CD4-positive, alpha-beta T cell treated with Interferon alpha-2 for 1 hour (primary cell): ENCODE results near the gene PLCZ1.
"Not testable (repeated sequence)": the region's sequence is repeated elsewhere in the genome, so short reads cannot be mapped to it uniquely, and the experiment has no call there.

Experiments
- DNase-seq, 2 donors: peaks; one replicate each; pipeline ENCODE4 v3.0.0-alpha.2; 2020 to 2022

PLCZ1 gene

DNA sequence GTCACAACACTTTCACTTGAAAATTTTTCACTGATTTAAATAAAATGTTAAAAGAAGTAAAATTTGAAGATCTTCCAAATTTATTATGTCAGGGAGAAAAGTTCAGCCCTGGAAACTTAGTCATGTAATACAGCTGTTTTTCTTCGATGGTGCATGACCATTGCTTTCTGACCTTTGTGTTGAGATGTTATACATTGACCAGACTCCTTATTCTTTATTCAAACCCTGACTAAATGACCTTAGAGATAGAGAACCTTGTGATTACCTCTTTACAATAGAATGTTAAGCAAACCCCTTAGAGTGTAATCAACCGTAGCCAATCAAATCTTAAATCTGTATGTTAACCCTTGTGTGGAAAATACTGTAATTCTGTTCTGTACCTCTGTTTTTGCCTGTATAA lies 34.5 kb downstream of the PLCZ1 start:
- DNase-seq = no peak

DNA sequence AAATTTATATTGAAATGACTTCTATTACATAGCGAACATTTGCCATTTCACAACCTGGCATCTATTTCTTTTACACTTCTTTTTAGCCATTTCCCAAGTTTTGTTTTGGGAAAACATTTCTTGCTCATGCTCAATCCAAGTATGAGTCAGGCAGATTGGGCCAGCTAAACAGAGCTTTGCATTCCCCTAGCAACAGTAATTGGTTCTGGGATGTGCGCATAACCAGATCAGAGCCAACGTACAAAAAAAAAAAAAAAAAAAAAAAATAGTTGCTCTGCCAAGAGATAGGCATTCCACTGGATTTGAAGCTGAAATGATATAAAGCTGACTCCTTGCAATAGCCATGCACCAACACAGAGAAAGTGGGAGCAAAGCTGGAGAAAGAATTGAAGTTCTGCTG lies 37.5 kb downstream of the PLCZ1 start:
- no peak for DNase-seq

DNA sequence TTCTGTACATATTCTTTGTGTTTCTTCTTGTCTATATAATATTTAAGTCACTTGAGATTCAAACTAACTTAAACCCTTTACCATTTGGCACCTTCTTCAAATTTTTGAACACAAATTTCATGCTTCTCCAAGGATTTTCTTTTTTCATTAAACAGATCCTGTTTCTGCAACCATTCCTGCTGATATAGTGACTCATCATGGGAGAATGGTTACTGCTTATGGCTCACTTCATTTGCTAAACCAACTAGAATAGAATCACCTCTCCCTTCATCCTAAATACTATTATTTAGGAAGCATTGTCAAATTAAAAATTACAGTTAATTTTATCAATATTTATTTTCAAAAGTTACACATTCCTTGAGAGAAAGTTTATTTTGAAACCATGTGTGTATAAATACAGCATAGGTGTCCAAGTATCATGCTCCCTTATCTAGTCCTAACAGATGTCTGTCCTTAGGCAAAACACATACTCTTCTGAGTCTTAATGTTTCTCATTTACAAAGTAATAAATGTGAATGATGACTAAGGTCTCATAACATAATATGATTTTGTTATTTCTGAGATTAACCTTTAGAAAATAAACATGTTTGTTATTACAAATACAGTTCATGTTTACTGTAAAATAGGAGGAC lies 40.7 kb downstream of the PLCZ1 start:
- no peak for DNase-seq

DNA sequence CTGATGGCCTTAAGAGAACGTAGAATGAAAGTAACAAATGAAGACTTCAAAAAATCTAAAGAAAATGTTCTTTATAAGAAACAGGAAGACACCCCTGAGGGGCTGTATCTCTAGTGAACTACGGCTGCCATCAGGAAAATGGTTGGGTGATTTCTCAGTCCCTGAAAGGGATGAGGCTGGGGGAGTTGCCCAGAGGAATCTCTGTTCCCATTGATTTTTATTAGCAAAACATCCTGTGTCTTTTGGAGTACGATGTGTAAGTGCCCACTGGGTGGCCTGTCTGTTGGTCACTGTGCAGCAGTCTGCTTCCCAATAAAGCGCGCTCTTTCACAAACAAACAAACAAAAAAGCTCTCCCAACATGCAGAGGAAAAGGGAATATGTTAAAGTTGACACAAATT lies 43.8 kb downstream of the PLCZ1 start:
- not testable (repeated sequence) for DNase-seq

DNA sequence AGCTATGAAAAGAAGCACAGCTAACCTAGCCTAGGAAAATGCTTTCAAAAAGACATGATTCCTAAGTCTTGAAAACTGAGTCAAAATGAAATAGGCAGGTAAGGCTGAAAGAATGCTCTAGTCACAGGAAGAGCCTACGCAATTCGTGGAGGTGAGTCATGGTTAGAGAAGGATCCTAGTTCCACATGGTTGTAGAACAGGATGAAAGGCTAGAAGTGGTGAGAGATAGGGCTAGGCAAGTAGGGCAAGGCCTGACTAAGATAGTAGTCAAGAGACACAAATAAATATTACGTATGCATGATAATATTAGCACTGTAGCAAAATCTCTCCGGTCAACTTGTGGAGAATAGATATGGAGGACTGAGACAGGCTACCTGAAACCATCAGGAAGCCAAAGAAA lies 47.2 kb downstream of the PLCZ1 start:
- DNase-seq = no peak

DNA sequence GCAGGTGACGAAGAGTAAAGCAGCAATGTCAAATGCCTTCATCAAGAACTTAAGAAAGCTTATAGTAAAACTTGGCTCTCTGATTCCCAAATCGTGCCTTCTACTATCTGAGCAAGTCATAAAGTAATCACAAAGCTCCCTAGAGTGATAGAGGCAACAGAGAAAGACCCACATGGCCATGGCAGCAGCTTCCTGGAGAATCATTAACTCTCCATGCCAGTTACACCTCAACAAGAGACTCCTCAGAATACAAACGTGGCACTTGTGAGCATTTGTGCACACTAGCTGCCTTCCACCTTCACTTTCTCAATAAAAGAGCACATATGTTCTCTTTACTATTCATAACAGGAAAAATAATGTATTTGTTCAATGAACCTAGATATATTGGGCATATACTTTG lies 48.0 kb downstream of the PLCZ1 start:
- DNase-seq = no peak

DNA sequence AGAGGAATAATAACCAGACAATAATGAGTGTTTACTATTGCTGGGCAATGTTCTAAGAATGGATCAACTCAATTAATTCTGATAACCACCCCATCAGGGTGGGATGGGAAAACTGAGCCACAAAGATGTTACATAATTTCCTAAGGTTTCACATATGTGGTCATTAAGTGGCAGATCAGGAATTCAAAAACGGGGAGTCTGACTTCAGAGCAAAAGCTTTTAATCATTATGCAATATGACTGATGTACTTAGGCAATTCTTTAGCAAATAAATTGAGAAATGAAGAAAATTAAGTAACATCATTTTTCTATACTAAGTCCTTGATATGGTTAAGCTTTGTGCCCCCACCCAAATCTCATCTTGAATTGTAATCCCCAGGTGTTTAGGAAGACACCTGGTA lies 53.4 kb downstream of the PLCZ1 start:
- no peak for DNase-seq

DNA sequence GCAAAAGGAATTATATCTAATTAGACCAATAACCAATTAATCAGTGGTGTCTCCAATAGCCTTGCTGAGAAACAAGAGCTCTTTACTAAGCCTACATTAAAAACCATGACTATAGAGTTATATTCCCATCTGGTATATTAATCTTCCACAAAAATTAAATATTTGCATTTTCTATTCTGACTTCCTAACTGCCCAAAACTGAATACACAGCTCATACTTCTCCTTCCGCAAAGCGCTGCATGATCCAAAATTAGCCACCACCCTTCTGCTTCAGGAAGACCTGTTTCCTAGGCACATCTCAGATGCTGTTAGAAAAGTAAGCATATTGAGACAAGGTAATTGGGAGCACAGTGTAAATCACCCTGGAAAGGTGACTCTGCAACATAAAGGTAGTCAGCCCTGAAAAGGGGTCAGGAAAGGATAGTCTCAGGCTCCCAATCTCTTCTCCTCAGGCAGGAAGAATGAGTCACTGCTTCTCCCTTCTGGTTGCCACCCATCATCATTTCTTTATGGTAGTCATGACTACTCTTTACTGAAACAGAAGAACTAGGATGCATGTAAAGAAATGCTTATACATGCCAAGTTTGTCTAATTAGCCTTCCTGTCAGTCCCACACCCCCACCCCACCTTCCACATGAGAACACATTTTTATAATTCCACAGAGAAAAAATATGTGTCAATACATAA lies 54.3 kb downstream of the PLCZ1 start:
- no peak for DNase-seq

DNA sequence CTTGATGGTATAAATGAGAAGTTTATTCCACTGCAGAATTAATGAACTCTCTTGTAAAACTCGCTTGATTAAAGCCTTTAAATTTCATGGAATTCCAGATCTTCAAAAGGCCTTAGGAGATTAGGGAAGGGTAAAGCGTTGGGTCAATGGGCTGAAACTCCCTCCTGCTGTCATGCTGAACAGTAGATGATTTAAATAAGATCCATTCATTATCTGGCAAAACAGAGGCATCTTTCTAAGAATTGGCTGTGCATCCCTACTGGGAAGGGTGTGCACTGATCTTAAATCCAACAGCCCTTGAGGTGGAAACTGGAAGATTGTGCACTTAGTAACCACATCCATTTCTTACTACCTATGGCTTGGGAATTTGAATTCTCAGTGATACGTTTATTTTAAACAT lies 56.0 kb downstream of the PLCZ1 start:
- no peak for DNase-seq

DNA sequence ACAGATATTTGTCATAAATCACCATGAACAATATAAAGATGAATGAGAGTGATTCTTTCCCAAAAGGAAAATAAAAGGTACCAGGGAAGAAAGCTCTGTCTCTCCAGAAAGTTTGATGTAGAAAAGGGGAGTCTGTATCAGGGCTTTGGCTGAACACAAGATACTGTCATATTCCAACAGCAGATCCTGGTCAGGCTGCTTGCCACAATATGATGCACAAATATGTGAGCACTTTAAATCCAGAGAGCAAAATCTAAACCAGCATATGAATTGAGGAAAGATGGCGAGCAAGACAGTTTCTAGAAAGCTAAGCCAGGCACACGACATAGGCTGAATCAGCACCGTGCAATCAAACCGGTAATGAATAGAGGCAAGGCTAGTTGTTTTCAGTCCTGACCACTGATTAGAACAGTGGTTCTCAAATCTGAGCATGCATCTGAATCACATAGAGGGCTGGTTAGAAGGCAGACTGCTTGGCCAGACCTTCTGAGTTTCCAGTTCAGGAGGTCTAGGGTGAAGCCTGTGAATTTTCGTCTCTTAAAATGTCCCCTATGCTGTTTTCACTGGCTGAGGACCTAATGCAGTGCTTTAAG lies 60.7 kb downstream of the PLCZ1 start:
- DNase-seq = no peak

DNA sequence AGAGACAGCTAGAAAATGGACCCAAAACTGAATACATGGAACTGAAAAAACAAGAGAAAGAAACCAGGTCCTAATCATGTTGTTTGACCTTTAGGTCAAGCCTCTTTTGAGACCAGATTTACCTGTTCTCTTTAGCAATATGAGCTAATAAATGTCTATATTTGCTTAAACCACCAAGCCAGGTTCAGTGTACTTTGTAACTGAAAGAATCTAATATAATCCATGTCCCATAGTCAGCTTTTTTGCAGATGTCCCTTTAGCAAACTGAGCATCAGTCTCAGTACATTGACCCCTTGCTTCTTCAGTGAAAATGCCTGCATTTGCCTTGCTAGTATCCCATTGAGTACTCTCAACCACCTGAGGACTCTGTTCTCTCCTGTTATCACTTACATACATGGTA lies 61.7 kb downstream of the PLCZ1 start:
- no peak for DNase-seq

DNA sequence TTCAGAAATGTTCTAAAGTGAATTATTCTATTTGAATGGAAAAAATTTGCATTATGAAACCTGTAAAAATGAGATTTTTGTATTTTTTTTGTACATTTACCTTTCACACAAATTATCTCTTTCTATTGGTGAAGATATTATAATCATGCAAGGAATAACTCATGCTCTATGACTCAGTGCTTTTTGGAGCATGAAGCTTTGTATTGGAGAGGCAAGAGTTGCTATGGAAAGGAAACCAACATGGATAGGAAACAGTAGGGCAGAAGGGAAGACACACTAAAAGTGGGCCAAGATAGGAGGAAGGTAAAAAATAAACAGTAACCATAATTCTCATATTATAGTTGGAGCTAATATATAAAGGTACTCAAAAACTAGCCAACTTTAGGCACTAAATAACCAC lies 79.0 kb downstream of the PLCZ1 start:
- no peak for DNase-seq

DNA sequence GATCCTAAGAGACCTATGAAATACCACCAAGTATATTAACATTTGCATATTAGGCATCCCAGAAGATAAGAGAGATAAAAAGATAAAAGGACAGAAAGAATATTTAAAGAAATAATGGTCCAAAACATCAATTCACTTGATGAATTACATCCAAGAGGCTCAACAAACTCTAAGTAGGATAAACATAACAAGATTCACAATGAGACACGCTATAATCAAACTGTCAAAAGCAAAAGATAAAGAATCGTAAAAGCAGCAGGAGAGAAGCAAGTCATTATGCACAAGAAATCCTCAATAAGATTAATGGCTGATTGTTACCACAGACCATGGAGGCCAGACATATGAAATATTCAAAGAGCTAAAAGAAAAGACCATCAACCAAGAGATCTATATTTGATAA lies 79.6 kb downstream of the PLCZ1 start:
- no peak for DNase-seq

DNA sequence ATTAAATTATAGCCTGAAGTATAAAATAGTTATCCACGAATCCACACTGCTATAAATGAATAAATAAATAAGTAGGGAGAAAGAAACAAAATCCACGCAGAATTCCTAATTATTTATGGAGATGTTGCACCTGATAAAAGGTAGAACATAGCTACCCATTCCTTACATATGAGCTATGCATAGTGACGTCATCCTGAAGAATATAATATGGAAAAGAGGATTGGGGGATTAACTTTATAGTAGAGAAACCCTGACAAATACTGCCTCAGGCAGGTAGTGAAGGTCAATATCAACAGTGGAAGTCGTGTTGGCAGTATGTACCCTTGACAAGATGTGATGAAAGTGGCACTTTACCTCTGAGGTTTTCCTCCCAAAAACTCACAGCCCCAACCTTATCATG lies 82.5 kb downstream of the PLCZ1 start:
- no peak for DNase-seq

DNA sequence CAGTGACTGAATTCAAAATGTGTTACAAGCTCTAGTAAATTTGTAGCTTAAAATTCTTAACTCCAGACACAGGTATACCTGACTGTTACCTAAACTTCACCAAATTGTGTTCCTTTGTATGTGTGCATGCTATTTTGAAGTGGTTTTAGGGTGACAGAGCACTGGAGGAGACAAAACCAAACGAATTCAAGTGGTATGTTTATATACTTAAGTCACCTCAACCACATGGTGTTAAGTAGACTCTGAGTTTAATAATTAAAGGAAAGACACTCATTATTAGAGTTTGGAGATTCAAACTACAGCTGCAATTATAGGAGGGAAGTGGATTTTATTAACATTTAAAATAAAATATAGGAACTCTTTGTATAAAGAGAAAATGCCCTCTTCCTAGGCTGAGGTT lies 84.3 kb downstream of the PLCZ1 start:
- DNase-seq = no peak

DNA sequence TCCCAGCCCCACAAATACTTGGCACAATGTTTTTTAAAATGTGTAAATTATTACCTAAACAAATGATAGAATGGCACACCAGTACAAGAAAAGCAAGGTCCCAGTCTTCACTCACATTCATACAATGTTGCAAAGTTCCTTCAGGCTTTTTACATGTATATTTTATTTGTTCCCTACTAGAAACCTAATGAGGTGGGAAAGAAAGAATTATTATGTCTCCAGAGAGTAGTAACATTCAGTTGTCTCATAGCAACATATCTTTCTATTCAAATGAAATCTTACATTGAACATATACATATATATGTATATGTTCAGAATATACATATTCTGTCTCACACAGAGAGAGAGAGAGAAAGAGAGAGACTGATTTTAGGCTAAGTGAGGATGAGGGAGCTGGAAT lies 85.2 kb downstream of the PLCZ1 start:
- no peak for DNase-seq

DNA sequence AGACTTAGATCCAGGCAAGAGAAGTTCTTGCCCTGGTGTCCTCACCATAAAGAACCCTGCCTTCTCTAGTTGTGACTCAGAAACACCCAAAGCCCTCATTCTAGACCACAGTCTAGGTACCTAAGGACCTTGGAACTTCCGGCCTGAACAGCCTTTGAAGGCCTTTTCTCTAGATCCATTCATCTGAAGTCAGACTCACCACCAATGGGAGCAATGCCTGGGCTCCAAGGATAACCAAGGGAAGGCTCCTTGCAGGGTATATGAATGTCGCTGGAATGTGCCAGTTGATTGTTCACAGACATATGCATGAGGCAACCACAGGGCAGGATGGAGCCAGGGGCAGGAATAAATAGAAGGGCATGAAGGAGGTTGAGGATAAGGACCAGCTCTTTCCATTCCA lies 86.3 kb downstream of the PLCZ1 start:
- no peak for DNase-seq

DNA sequence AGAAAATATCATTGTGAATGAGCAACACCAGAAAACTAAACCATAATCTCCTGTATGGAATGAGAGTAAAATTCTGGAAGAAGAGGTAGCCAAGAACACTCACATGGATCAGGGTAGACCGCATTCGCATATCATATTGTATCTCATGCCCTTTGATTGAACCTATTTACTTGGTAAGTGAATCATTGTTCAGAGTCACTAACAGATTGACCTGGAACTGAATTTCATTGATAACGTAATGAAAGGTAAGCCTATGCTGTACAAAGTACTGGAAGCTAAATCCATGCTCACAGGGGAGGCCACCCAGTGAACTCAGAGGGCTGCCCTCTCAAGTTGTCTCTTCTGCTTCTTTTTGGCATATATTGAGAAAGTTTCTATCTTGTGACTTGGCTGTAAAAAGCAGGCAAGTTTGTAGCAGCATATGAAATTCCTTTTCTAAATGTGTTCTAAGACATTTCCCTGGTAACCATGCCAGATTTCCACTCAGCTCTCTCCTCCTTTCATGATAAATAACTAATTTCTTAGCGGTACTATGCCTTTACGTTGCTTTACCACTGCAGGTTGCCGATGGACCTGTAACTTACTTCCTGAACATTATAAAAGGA lies 91.4 kb downstream of the PLCZ1 start:
- DNase-seq = no peak

DNA sequence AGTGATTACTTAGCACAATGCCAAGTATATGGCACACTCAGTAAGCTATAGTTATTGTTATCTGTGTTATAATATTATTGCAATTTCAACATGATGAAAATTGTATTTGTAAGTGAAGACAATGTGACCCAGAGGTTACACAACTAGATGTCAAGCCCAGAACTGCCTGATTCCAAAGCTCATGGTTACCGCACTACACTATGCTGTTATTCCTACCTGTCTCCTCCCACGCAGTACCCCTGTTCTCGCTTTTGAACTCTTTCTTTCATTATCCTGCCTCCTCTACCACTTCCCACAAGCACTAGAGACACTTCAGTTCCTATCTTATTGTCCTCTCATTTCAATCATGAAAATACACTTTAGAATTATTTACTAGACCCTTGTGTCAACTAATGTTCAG lies 93.2 kb downstream of the PLCZ1 start:
- no peak for DNase-seq

DNA sequence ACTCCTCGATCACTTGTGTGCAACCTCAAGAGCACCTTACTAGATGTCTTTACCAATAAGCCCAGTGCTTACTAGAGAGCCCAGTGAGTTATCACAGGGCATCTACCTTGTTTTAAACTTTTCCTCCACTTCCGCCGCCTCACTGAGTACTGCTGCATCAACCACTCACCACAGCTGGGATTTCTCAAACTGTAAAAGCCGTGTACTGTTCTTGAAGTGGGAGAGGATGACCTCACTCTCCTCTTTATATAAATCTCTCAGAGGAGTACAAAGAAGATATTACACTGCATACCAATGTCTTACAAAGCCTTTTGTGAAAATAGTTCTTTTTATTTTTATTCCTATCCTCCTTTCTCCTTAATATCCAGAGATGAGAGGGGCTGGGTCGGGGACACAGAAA lies 94.1 kb downstream of the PLCZ1 start:
- no peak for DNase-seq

DNA sequence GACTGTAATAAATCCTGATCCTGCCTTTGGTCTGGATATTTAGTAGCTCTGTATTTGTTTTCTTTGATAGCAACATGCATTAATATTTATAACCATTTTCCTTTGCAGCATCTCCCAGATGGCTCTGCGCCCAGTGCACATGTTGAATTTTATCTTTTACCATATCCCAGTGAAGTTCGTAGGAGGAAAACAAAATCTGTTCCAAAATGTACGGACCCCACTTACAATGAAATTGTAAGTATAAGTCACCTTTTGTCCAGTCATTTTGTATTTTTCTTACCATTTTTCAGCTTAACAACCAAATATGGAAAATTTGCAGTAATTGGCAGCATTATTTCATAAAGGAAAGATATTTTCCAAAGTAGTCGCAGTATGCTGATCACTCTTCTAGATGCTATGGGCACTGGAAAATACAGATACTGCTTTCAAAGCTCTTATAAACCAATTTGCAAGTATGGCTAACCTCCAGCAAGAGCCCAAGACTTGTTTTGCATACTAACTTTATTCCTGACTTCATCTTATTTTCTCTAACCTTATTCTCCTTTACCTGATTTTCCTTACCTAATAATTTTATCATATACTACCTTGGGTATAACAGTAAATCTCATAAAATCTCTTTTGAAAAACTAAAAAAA lies 97.4 kb downstream of the PLCZ1 start:
- DNase-seq = no peak

DNA sequence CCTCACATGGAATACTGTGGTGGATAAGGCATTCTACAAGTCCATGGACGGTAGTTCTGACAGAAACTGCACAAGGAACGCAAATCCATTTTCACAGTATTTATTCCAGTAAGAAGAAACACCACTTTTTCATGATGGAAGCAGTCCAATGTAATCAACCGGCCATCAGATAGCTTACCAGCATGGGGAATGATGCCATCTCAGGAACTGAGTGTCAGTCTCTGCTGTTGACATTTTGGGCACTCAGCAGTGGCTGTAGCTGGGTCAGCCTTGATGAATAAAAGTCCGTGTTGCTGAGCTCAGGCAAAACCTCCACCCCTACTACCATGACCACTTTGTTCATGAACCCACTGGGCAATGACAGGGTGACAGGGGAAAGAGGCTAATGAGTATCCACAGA lies 103.4 kb downstream of the PLCZ1 start:
- DNase-seq = no peak
